Parathyroid adenoma (tissue), 2 donors: Measurements from ENCODE around the gene SBF2.

ENCODE experiments used
- H2AFZ ChIP-seq: fragments of 300-600 bp; sonication (generic); one replicate; pipeline ENCODE4 v1.7.0; 2017; ENCODE audit warnings: antibody characterized with exemption, mild to moderate bottlenecking
- H3K27ac ChIP-seq: fragments of 300-600 bp; sonication (generic); one replicate; pipeline ENCODE4 v1.7.0; 2017
- H3K27me3 ChIP-seq: fragments of 300-600 bp; sonication (generic); one replicate; pipeline ENCODE4 v1.7.0; 2017; ENCODE audit warnings: low read length; ENCODE audit not compliant: control insufficient read depth, insufficient read depth
- H3K36me3 ChIP-seq: fragments of 300-600 bp; sonication (generic); one replicate; pipeline ENCODE4 v1.7.0; 2017; ENCODE audit warnings: low read length; ENCODE audit not compliant: control insufficient read depth, insufficient read depth
- H3K4me1 ChIP-seq: fragments of 300-600 bp; sonication (generic); one replicate; pipeline ENCODE4 v1.7.0; 2017; ENCODE audit warnings: control low read depth
- H3K4me2 ChIP-seq: fragments of 300-600 bp; sonication (generic); one replicate; pipeline ENCODE4 v1.7.0; 2017; ENCODE audit warnings: low read length
- H3K4me3 ChIP-seq: fragments of 300-600 bp; sonication (generic); one replicate; pipeline ENCODE4 v1.7.0; 2017; ENCODE audit warnings: low read depth, low read length
- H3K79me2 ChIP-seq: fragments of 300-600 bp; sonication (generic); one replicate; pipeline ENCODE4 v1.7.0; 2017; ENCODE audit warnings: control low read depth
- H3K9ac ChIP-seq: fragments of 300-600 bp; sonication (generic); one replicate; pipeline ENCODE4 v1.7.0; 2017; ENCODE audit warnings: mild to moderate bottlenecking
- H3K9me3 ChIP-seq: fragments of 300-600 bp; sonication (generic); one replicate; pipeline ENCODE4 v1.7.0; 2017; ENCODE audit warnings: low read length; ENCODE audit not compliant: control insufficient read depth
- TF ChIP-seq, protein P1 (sequence below): fragments of 300-600 bp; sonication (generic); IDR thresholded peaks from one replicate; pipeline ENCODE4 v1.7.0; 2017; ENCODE audit warnings: antibody characterized with exemption, mild to moderate bottlenecking
- donor health status: primary hyperparathyroidism.

Gene SBF2

DNA sequence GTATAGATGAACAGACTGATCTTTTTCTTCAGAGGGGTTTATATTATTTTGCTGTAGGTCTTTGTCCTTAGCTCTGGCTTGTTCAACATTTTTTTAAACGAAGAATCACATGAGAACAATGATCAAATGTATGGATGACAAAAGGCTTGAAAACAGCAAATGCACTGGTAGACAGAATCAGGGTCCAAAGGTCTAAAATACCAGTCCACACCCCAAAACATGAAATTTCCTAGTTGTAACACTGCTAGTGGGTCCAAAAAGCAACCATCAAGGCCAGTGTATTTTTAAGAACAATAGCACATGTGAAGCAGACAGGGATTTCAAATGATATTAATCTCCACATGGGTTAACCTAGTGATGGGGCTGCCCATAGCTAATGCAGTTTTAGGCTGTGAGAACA is 468.1 kb downstream of the SBF2 start:
- TF ChIP-seq, protein P1, sequence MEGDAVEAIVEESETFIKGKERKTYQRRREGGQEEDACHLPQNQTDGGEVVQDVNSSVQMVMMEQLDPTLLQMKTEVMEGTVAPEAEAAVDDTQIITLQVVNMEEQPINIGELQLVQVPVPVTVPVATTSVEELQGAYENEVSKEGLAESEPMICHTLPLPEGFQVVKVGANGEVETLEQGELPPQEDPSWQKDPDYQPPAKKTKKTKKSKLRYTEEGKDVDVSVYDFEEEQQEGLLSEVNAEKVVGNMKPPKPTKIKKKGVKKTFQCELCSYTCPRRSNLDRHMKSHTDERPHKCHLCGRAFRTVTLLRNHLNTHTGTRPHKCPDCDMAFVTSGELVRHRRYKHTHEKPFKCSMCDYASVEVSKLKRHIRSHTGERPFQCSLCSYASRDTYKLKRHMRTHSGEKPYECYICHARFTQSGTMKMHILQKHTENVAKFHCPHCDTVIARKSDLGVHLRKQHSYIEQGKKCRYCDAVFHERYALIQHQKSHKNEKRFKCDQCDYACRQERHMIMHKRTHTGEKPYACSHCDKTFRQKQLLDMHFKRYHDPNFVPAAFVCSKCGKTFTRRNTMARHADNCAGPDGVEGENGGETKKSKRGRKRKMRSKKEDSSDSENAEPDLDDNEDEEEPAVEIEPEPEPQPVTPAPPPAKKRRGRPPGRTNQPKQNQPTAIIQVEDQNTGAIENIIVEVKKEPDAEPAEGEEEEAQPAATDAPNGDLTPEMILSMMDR, result no peak
- Histone ChIP-seq H3K4me2 (no peak overlapping the region), H3K4me1 (no peaks in the 10 kb centered on the region), H3K27me3 (no peaks in the 10 kb centered on the region), H3K79me2 (no peaks in the 10 kb centered on the region), H3K9me3 (no peaks in the 10 kb centered on the region), H3K4me3 (no peak overlapping the region), H3K9ac (no peak overlapping the region), H2AFZ (no peak overlapping the region), H3K27ac (no peak overlapping the region), H3K36me3 (no peaks in the 10 kb centered on the region)

DNA sequence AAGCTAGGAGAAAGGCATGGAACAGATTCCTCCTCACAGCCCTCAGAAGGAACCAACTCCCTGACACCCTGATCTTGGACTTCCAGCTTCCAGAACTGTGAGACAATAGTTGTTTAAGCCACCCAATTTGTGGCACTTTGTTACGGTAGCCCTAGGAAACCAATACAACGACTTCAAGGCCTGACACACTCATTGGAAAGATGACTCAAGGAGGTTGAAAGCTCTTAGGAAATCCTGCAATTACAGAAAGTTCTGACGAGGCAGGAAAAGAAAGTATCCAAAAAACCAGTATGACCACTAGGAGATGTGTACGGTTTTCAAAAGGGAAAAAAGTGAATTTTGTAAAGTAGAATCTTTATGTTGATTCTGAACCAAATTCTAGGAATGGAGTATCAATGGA is 468.7 kb downstream of the SBF2 start:
- TF ChIP-seq, protein P1, result no peak
- no peaks in the 10 kb centered on the region for H3K4me1 ChIP-seq
- no peak overlapping the region for H3K4me2 ChIP-seq

DNA sequence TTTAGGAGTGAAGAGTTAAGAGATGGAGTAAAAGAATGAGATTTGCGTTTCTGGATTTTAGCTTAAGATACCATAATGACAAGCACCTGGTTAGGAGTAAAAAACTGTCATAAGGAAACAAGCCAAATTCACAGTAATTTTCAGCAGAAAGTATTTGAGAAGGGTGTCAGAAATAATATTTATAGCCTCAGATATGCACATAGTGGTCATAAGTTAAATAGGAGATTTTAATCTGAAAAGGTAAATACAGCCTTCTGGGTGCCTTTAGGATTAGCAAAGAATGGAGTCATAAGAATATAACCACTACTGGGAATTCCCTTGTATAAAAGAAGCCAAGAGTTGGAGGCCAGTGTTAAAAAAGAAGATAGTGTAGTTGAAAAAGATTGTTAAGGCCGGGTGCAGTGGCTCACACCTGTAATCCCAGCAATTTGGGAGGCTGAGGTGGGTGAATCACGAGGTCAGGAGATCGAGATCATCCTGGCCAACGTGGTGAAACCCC is 470.1 kb downstream of the SBF2 start:
- Histone ChIP-seq H3K27ac (no peak overlapping the region), H2AFZ (no peak overlapping the region), H3K4me3 (no peak overlapping the region), H3K36me3 (no peaks in the 10 kb centered on the region), H3K4me1 (no peaks in the 10 kb centered on the region), H3K27me3 (no peaks in the 10 kb centered on the region), H3K4me2 (no peak overlapping the region), H3K9ac (no peak overlapping the region), H3K9me3 (no peaks in the 10 kb centered on the region), H3K79me2 (no peaks in the 10 kb centered on the region)
- TF ChIP-seq, protein P1, result no peak

More for the DNA sequence above, 468.7 kb downstream of the SBF2 start:
- Histone ChIP-seq H3K27ac (no peak overlapping the region), H3K9me3 (no peaks in the 10 kb centered on the region), H3K27me3 (no peaks in the 10 kb centered on the region), H3K36me3 (no peaks in the 10 kb centered on the region), H3K4me3 (no peak overlapping the region), H3K79me2 (no peaks in the 10 kb centered on the region), H2AFZ (no peak overlapping the region), H3K9ac (no peak overlapping the region)

DNA sequence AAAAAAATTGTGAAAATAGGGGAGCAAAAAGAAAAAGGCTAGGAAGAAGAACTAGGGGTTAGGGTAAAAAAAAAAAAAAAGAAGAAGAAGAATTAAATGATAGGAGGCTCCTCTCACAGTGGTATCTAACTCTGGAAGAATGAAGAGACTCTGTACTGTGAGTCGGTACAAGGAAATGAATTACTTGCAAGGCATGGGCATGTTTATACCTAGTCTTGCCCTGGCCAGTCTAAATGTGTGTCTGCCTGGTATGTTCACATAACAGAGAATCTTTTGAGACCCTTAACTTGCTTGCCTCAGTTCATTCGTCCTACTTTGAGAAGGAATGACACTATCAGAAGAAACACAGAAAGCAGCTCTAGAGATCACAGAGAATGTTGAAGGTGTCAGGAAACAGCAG is 470.6 kb downstream of the SBF2 start:
- no peak overlapping the region for H3K27ac ChIP-seq
- H3K27me3 ChIP-seq, result no peaks in the 10 kb centered on the region
- no peak overlapping the region for H2AFZ ChIP-seq
- no peak overlapping the region for H3K4me2 ChIP-seq
- H3K9ac ChIP-seq, result no peak overlapping the region
- TF ChIP-seq, protein P1, result no peak
- no peaks in the 10 kb centered on the region for H3K79me2 ChIP-seq
- H3K36me3 ChIP-seq, result no peaks in the 10 kb centered on the region
- no peaks in the 10 kb centered on the region for H3K4me1 ChIP-seq
- H3K9me3 ChIP-seq, result no peaks in the 10 kb centered on the region
- no peak overlapping the region for H3K4me3 ChIP-seq

DNA sequence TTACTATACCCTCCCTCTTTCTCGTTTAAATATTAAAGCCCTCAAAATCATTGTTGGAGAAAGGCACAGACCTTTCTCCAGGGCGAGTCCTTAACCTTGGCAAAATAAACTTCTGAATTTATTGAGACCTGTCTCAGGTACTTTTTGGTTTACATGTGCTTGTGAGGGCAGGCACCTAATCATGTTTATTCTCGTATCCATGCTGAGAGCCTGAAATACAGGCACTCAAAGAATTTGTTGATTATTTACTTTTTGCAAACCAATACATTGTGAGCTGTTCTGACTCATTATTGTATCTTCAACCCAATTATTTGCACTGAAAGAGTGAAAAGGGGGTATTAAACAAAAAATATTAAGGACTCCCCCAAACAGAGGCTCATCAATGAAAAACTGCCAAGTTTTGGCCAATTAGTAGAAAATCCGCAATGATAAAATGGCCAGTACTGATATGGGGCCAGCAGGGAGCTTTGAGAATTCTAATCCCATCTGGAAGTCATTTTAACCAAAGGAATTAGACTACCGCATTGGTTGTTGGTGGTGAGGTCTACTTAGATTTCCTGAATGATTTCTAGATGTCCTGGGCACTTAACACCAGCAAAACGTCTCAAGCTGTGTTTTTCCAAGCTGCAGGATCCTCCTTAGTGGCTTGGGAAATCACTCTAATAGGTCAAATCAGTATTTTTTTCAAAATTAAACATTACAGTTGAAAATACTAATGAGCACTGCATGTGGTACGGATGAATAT is 472.8 kb downstream of the SBF2 start:
- Histone ChIP-seq H2AFZ (no peak overlapping the region), H3K9ac (no peak overlapping the region), H3K4me2 (no peak overlapping the region), H3K4me3 (no peak overlapping the region), H3K9me3 (no peaks in the 10 kb centered on the region), H3K36me3 (no peaks in the 10 kb centered on the region), H3K4me1 (no peaks in the 10 kb centered on the region), H3K79me2 (no peaks in the 10 kb centered on the region), H3K27ac (no peak overlapping the region), H3K27me3 (no peaks in the 10 kb centered on the region)
- TF ChIP-seq, protein P1, result no peak
